ENCODE data around the gene TMEM205.

DNA sequence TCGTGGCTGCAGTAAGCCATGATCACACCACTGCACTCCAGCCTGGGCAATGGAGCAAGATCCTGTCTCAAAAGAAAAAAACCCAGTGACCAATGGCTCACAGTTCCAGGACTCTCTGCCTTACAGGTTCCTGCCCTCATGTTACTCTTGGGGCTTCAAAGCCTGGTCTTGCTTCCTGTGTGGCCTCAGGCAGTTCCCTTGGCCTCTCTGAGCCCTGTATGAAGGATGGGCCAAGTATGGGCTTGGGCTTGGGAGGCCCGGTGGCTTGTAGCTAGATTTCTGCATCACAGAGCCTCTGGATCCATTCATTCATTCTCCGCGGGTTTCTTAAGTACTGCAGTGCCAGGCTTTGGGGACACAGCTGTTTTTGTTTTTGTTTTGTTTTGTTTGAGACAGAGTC lies 50.9 kb downstream of the TMEM205 start:
- TF ChIP-seq, protein P1, sequence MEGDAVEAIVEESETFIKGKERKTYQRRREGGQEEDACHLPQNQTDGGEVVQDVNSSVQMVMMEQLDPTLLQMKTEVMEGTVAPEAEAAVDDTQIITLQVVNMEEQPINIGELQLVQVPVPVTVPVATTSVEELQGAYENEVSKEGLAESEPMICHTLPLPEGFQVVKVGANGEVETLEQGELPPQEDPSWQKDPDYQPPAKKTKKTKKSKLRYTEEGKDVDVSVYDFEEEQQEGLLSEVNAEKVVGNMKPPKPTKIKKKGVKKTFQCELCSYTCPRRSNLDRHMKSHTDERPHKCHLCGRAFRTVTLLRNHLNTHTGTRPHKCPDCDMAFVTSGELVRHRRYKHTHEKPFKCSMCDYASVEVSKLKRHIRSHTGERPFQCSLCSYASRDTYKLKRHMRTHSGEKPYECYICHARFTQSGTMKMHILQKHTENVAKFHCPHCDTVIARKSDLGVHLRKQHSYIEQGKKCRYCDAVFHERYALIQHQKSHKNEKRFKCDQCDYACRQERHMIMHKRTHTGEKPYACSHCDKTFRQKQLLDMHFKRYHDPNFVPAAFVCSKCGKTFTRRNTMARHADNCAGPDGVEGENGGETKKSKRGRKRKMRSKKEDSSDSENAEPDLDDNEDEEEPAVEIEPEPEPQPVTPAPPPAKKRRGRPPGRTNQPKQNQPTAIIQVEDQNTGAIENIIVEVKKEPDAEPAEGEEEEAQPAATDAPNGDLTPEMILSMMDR (IDR thresholded peaks at IDR 0.05), result no peak
- TF ChIP-seq POLR2A (IDR thresholded peaks at IDR 0.05), result no peak

All from prostate gland (tissue), 2 donors.